ENCODE results near the gene TULP1. TPM values are rescaled to one million over a fixed set of nuclear protein-coding genes. Genes with fewer than 3 reads are reported as not detected.

Gene TULP1
- total and polyA plus RNA-seq, 2 of the 4 experiments (the other 2 are of a cell fraction), result not detected

DNA sequence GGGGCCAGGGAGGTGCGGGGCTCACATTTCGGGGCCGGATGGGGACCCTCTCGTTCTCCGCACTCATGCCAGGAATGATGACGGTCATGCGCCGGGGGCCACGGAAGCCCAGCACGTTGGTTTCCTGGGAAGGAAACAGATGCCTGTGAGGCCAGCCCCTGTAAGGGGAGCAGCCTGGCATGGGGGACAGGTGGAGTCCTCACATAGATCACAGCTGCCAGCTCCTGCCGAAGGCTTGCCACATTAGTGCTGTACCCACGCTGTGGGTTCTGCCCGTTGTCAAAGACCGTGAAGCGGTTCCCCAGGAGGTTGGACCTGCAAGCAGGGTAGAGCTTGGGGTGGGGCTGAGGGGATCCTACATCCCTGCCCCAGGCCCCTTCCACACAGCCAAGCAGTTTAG, 9.2 kb downstream of the TULP1 start:
- Histone ChIP-seq H2BK5ac (ENCODE audit: low read depth, low read length, poor library complexity, severe bottlenecking) (no peak overlapping the region), H2BK20ac (ENCODE audit: low read depth, low read length) (no peak overlapping the region), H3K4ac (ENCODE audit: low read depth, low read length) (no peak overlapping the region), H3K18ac (ENCODE audit: low read depth, low read length) (no peak overlapping the region), H3K4me2 (ENCODE audit: low read depth, low read length) (no peak overlapping the region), H2AFZ (replicated peaks; ENCODE audit: low read length, poor library complexity) (no peak overlapping the region), H4K20me1 (ENCODE audit: insufficient read depth, low read length) (no peaks in the 10 kb centered on the region), H4K5ac (ENCODE audit: low read depth, low read length) (no peak overlapping the region), H2AK5ac (ENCODE audit: low read depth, low read length) (no peak overlapping the region), H3K79me1 (ENCODE audit: low read depth in 1 of 2, low read length in 2 of 2) (peaks cover 0 to 9% of the 10 kb centered on the region in 2 experiments; a peak in 2 of 4 replicates), H2BK15ac (ENCODE audit: low read depth, low read length) (no peak overlapping the region), H4K8ac (ENCODE audit: low read depth in 2 of 2, low read length in 2 of 2) (no peak overlapping the region), H3K36me3 (ENCODE audit: control insufficient read depth, insufficient read depth, low read length) (no peaks in the 10 kb centered on the region), H2AK9ac (replicated peaks; ENCODE audit: low read depth, low read length, poor library complexity) (no peak overlapping the region), H3K14ac (replicated peaks; ENCODE audit: low read depth, low read length) (no peak overlapping the region), H3K23ac (ENCODE audit: low read depth, low read length) (no peak overlapping the region), H2BK120ac (ENCODE audit: low read depth, low read length) (no peak overlapping the region), H3K4me1 (ENCODE audit: control insufficient read depth, insufficient read depth, low read length) (peaks cover 7% of the 10 kb centered on the region), H4K91ac (ENCODE audit: insufficient read depth, low read depth, low read length) (no peak overlapping the region), H3K27ac (ENCODE audit: insufficient read depth, low read length) (no peak overlapping the region), H3K4me3 (ENCODE audit: insufficient read depth, low read depth, low read length) (no peak overlapping the region), H3K27me3 (ENCODE audit: control insufficient read depth, insufficient read depth, low read length) (peaks cover 31% of the 10 kb centered on the region), H3K9ac (ENCODE audit: low read depth, low read length) (no peak overlapping the region), H3K56ac (ENCODE audit: extremely low read depth, insufficient read depth, low read length) (no peak overlapping the region), H3K9me3 (ENCODE audit: control insufficient read depth, insufficient read depth, low read length) (peaks cover 5% of the 10 kb centered on the region; the same call in 1 of the 2 replicates), H3K9me1 (ENCODE audit: insufficient read depth, low read length) (peaks cover 14% of the 10 kb centered on the region)
- POLR2A ChIA-PET (ENCODE audit: unreplicated experiment), result no interaction called here
- 87% methylated on average over 9 of the region's 15 CpGs; no CpG with 5 or more reads in 1 of the 2 experiments for WGBS, 2 experiments (ENCODE audit: extremely low coverage in 2 of 2, insufficient read length in 1 of 2)
- intact Hi-C loops (cut with micrococcal nuclease) (no loop called here), in situ Hi-C loops (cut with MboI; ENCODE audit: low sequenced_read_pairs) (no loop called here), dilution Hi-C loops (cut with HindIII; ENCODE audit: low sequenced_read_pairs, unreplicated experiment) (no loop called here)
- DNase-seq, result no peak
- BruUV-seq (replicated peaks), result no TSS peak
- TF ChIP-seq RFX5 (IDR thresholded peaks at IDR 0.05; ENCODE audit: low read depth, low read length) (no peak), CHD1 (IDR thresholded peaks at IDR 0.05; ENCODE audit: low read depth, low read length) (no peak), POLR2A (IDR thresholded peaks at IDR 0.05; ENCODE audit: low read depth, low read length) (no peak), MAZ (IDR thresholded peaks at IDR 0.05; ENCODE audit: borderline replicate concordance, low read depth, low read length) (no peak), FOS (IDR thresholded peaks at IDR 0.05; ENCODE audit: low read depth, low read length) (no peak), SMC3 (IDR thresholded peaks at IDR 0.05; ENCODE audit: low read depth, low read length) (no peak), MAFK (IDR thresholded peaks at IDR 0.05; ENCODE audit: low read depth, low read length) (no peak), NFE2L2 (IDR thresholded peaks at IDR 0.05; ENCODE audit: low read depth, low read length) (no peak), RCOR1 (IDR thresholded peaks at IDR 0.05; ENCODE audit: insufficient replicate concordance, low read length) (no peak), CEBPB (IDR thresholded peaks at IDR 0.05; ENCODE audit: low read depth, low read length) (no peak), RAD21 (IDR thresholded peaks at IDR 0.05; ENCODE audit: low read length) (no peak), MXI1 (IDR thresholded peaks at IDR 0.05; ENCODE audit: borderline replicate concordance, low read depth, low read length) (no peak)
- TF ChIP-seq, protein P1, sequence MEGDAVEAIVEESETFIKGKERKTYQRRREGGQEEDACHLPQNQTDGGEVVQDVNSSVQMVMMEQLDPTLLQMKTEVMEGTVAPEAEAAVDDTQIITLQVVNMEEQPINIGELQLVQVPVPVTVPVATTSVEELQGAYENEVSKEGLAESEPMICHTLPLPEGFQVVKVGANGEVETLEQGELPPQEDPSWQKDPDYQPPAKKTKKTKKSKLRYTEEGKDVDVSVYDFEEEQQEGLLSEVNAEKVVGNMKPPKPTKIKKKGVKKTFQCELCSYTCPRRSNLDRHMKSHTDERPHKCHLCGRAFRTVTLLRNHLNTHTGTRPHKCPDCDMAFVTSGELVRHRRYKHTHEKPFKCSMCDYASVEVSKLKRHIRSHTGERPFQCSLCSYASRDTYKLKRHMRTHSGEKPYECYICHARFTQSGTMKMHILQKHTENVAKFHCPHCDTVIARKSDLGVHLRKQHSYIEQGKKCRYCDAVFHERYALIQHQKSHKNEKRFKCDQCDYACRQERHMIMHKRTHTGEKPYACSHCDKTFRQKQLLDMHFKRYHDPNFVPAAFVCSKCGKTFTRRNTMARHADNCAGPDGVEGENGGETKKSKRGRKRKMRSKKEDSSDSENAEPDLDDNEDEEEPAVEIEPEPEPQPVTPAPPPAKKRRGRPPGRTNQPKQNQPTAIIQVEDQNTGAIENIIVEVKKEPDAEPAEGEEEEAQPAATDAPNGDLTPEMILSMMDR (conservative IDR thresholded peaks at IDR 0.05; ENCODE audit: low read depth, low read length), result no peak
- TF ChIP-seq, protein P2, sequence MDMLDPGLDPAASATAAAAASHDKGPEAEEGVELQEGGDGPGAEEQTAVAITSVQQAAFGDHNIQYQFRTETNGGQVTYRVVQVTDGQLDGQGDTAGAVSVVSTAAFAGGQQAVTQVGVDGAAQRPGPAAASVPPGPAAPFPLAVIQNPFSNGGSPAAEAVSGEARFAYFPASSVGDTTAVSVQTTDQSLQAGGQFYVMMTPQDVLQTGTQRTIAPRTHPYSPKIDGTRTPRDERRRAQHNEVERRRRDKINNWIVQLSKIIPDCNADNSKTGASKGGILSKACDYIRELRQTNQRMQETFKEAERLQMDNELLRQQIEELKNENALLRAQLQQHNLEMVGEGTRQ (IDR thresholded peaks at IDR 0.05; ENCODE audit: low read depth, low read length), result no peak
- CTCF ChIA-PET, result no interaction called here
- ATAC-seq (ENCODE audit: low read depth), result no peak

All from IMR-90 (cell line).